HepG2 (cell line): Measurements from ENCODE around the gene ASB16. TPM values are rescaled to one million over a fixed set of nuclear protein-coding genes. Genes with fewer than 3 reads are reported as not detected.

Experiments used
- KLF13 ChIP-seq: sonication (generic); formaldehyde crosslinking; IDR thresholded peaks from 2 replicates; pipeline ENCODE4 v1.4.0; 2020; ENCODE audit warnings: mild to moderate bottlenecking, missing genetic modification reagents
- KLF6 ChIP-seq: IDR thresholded peaks from 2 replicates; pipeline ENCODE4 v1.8.0; 2016; ENCODE audit warnings: missing biosample characterization, missing genetic modification reagents
- MED1 ChIP-seq: sonication (generic); formaldehyde crosslinking; IDR thresholded peaks from 2 replicates; pipeline ENCODE4 v1.4.0; 2020; ENCODE audit warnings: missing genetic modification reagents
- NFKBIZ ChIP-seq: IDR thresholded peaks from 2 replicates; pipeline ENCODE4 v1.6.1; 2018; ENCODE audit warnings: missing genetic modification reagents, missing compliant biosample characterization
- RFXAP ChIP-seq: sonication (generic); formaldehyde crosslinking; IDR thresholded peaks from 2 replicates; pipeline ENCODE4 v1.4.0; 2020; ENCODE audit warnings: missing genetic modification reagents, borderline replicate concordance
- SAFB2 ChIP-seq: sonication (generic); formaldehyde crosslinking; IDR thresholded peaks from 2 replicates; pipeline ENCODE4 v1.5.1; 2020; ENCODE audit warnings: missing genetic modification reagents, low read depth, mild to moderate bottlenecking, borderline replicate concordance
- ZNF678 ChIP-seq: sonication (generic); formaldehyde crosslinking; IDR thresholded peaks from 2 replicates; pipeline ENCODE4 v1.4.0; 2020; ENCODE audit warnings: mild to moderate bottlenecking, missing genetic modification reagents
- ZNF850 ChIP-seq: sonication (generic); formaldehyde crosslinking; conservative IDR thresholded peaks from 2 replicates; pipeline ENCODE4 v1.9.0; 2021; ENCODE audit warnings: mild to moderate bottlenecking, missing genetic modification reagents
- polyA plus RNA-seq, 8 experiments: library from polyadenylated mRNA; depleted of rRNA in 3 of 8; stranded (reverse) in 7 of 8; unstranded in 1 of 8; fragments of >200 nt; fragmentation: Illumina TruSeq in 4 of 8; extraction: Trizol in 4 of 8; gene quantifications; 2 replicates each; pipeline versions ENCODE4 v1.2.1 to v1.2.3, GENCODE V29; 2011 to 2016; ENCODE audit warnings: low read depth in 4 of 8, missing spikeins in 1 of 8, mixed read lengths in 1 of 8; ENCODE audit not compliant: insufficient read depth in 1 of 8
- total RNA-seq, 5 experiments: library from RNA; depleted of rRNA; stranded (reverse); fragments of >200 nt; fragmentation: Illumina TruSeq; extraction: Trizol; gene quantifications; 2 replicates each; pipeline ENCODE4 v1.2.3, GENCODE V29; 2016; ENCODE audit warnings: low read depth in 1 of 5
- TF ChIP-seq, protein P1 (sequence below): sonication (generic); formaldehyde crosslinking; IDR thresholded peaks from 2 replicates; pipeline ENCODE4 v1.5.0; 2020; ENCODE audit warnings: mild to moderate bottlenecking, missing genetic modification reagents
- TF ChIP-seq, protein P2 (sequence below): IDR thresholded peaks from 2 replicates; pipeline ENCODE4 v1.4.0; 2020; ENCODE audit warnings: mild to moderate bottlenecking, missing genetic modification reagents
- TF ChIP-seq, protein P3 (sequence below): IDR thresholded peaks from 2 replicates; pipeline ENCODE4 v1.6.1; 2018; ENCODE audit warnings: missing genetic modification reagents

ASB16 gene
- total and polyA plus RNA-seq, 2 of the 13 experiments (the other 11 are each of a cell fraction or from before 2014, with no cell fraction given): 0.07 TPM; not detected in 1

GRCh38 chr17:44123356-44124117, 47.0 kb upstream of the ASB16 start, which contains the start of gene HDAC5 (continued):
- TF ChIP-seq KLF13 (CRISPR knock-in tag) (no peak), RFXAP (no peak), NFKBIZ (CRISPR knock-in tag) (peak; percentile 76; the same call in 1 of the 2 replicates), KLF6 (CRISPR knock-in tag) (no peak), ZNF678 (CRISPR knock-in tag) (no peak), SAFB2 (peak; percentile 76; the same call in 1 of the 2 replicates), MED1 (CRISPR knock-in tag) (peak; percentile 43), ZNF850 (no peak)
- TF ChIP-seq, protein P1, sequence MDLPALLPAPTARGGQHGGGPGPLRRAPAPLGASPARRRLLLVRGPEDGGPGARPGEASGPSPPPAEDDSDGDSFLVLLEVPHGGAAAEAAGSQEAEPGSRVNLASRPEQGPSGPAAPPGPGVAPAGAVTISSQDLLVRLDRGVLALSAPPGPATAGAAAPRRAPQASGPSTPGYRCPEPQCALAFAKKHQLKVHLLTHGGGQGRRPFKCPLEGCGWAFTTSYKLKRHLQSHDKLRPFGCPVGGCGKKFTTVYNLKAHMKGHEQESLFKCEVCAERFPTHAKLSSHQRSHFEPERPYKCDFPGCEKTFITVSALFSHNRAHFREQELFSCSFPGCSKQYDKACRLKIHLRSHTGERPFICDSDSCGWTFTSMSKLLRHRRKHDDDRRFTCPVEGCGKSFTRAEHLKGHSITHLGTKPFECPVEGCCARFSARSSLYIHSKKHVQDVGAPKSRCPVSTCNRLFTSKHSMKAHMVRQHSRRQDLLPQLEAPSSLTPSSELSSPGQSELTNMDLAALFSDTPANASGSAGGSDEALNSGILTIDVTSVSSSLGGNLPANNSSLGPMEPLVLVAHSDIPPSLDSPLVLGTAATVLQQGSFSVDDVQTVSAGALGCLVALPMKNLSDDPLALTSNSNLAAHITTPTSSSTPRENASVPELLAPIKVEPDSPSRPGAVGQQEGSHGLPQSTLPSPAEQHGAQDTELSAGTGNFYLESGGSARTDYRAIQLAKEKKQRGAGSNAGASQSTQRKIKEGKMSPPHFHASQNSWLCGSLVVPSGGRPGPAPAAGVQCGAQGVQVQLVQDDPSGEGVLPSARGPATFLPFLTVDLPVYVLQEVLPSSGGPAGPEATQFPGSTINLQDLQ (CRISPR knock-in tag): peak; percentile 37; the same call in 1 of the 2 replicates
- TF ChIP-seq, protein P2, sequence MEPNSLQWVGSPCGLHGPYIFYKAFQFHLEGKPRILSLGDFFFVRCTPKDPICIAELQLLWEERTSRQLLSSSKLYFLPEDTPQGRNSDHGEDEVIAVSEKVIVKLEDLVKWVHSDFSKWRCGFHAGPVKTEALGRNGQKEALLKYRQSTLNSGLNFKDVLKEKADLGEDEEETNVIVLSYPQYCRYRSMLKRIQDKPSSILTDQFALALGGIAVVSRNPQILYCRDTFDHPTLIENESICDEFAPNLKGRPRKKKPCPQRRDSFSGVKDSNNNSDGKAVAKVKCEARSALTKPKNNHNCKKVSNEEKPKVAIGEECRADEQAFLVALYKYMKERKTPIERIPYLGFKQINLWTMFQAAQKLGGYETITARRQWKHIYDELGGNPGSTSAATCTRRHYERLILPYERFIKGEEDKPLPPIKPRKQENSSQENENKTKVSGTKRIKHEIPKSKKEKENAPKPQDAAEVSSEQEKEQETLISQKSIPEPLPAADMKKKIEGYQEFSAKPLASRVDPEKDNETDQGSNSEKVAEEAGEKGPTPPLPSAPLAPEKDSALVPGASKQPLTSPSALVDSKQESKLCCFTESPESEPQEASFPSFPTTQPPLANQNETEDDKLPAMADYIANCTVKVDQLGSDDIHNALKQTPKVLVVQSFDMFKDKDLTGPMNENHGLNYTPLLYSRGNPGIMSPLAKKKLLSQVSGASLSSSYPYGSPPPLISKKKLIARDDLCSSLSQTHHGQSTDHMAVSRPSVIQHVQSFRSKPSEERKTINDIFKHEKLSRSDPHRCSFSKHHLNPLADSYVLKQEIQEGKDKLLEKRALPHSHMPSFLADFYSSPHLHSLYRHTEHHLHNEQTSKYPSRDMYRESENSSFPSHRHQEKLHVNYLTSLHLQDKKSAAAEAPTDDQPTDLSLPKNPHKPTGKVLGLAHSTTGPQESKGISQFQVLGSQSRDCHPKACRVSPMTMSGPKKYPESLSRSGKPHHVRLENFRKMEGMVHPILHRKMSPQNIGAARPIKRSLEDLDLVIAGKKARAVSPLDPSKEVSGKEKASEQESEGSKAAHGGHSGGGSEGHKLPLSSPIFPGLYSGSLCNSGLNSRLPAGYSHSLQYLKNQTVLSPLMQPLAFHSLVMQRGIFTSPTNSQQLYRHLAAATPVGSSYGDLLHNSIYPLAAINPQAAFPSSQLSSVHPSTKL (CRISPR knock-in tag): peak; percentile 63
- TF ChIP-seq, protein P3, sequence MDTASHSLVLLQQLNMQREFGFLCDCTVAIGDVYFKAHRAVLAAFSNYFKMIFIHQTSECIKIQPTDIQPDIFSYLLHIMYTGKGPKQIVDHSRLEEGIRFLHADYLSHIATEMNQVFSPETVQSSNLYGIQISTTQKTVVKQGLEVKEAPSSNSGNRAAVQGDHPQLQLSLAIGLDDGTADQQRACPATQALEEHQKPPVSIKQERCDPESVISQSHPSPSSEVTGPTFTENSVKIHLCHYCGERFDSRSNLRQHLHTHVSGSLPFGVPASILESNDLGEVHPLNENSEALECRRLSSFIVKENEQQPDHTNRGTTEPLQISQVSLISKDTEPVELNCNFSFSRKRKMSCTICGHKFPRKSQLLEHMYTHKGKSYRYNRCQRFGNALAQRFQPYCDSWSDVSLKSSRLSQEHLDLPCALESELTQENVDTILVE (CRISPR knock-in tag): peak; percentile 58; the same call in 1 of the 2 replicates
